Measurements from ENCODE around the gene WNT3A. TPM values are rescaled to one million over a fixed set of nuclear protein-coding genes. Genes with fewer than 3 reads are reported as not detected.

Gene WNT3A
- total and polyA plus RNA-seq, 5 donors from 2014 or later, result not detected

DNA sequence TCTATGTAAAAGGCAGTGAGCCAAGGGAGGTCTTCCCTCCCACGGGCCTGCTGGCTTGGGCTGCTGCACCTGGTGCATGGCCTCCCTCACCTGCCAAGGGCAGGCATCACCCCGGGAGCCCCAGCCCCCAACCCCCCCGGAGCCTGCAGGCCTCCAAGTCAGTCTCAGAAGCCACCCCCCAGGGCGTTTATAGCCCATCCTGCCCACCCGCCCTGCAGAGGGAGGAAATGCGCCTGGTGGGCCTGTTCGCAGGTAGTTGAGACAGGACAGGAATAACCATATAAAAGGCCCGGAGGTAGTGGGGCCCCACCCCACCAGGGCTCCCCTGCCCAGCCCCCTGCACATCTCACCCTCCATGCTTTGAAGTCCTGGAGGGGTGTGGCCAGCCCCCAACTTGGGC is 57.5 kb downstream of the WNT3A start:
- H3K36me3 Mint-ChIP-seq, result no peaks in the 10 kb centered on the region
- H3K4me3 Mint-ChIP-seq, result no peak overlapping the region
- H3K27ac ChIP-seq (ENCODE audit: insufficient read depth, low read length, poor library complexity, severe bottlenecking), result no peak overlapping the region
- peaks cover 19% of the 10 kb centered on the region for H3K4me1 ChIP-seq (ENCODE audit: control insufficient read depth, insufficient read depth, low read length, poor library complexity, severe bottlenecking)
- peaks cover 30% of the 10 kb centered on the region for H3K27me3 Mint-ChIP-seq
- no peaks in the 10 kb centered on the region for H3K9me3 ChIP-seq (ENCODE audit: control insufficient read depth in 2 of 2, low read length in 2 of 2)
- H3K9me3 Mint-ChIP-seq, result no peaks in the 10 kb centered on the region
- no peaks in the 10 kb centered on the region for H3K36me3 ChIP-seq (ENCODE audit: control insufficient read depth, insufficient read depth, low read length)
- ATAC-seq (ENCODE audit: low read depth in 2 of 2), result no peak
- no peaks in the 10 kb centered on the region for H3K27me3 ChIP-seq (ENCODE audit: control insufficient read depth, insufficient read depth, low read length)
- DNase-seq, result no peak
- H3K4me3 ChIP-seq (ENCODE audit: low read depth, low read length), result no peak overlapping the region
- H3K4me1 Mint-ChIP-seq, result peaks cover 0 to 14% (median 5%) of the 10 kb centered on the region in 4 donors
- H3K27ac Mint-ChIP-seq, result no peak overlapping the region

GRCh38 chr1:228064741-228065542 is 58.1 kb downstream of the WNT3A start:
- ATAC-seq (ENCODE audit: low read depth in 2 of 2) (no peak), DNase-seq (no peak)
- Histone ChIP-seq H3K4me3 (ENCODE audit: low read depth, low read length) (no peak overlapping the region), H3K9me3 (ENCODE audit: control insufficient read depth in 2 of 2, low read length in 2 of 2) (no peaks in the 10 kb centered on the region), H3K27ac (ENCODE audit: insufficient read depth, low read length, poor library complexity, severe bottlenecking) (no peak overlapping the region), H3K4me1 (ENCODE audit: control insufficient read depth, insufficient read depth, low read length, poor library complexity, severe bottlenecking) (peaks cover 12% of the 10 kb centered on the region), H3K36me3 (ENCODE audit: control insufficient read depth, insufficient read depth, low read length) (no peaks in the 10 kb centered on the region), H3K27me3 (ENCODE audit: control insufficient read depth, insufficient read depth, low read length) (no peaks in the 10 kb centered on the region)
- Mint-ChIP-seq H3K4me1 (peaks cover 0 to 10% (median 5%) of the 10 kb centered on the region in 4 donors), H3K27ac (no peak overlapping the region), H3K9me3 (no peaks in the 10 kb centered on the region), H3K27me3 (peaks cover 26% of the 10 kb centered on the region), H3K36me3 (no peaks in the 10 kb centered on the region), H3K4me3 (no peak overlapping the region)

- Mint-ChIP-seq H3K9me3 (no peaks in the 10 kb centered on the region), H3K27me3 (peaks cover 22% of the 10 kb centered on the region), H3K4me3 (no peak overlapping the region), H3K27ac (peak overlapping the region in 1 of 3 donors; percentile 26), H3K4me1 (peaks cover 0 to 6% (median 3%) of the 10 kb centered on the region in 4 donors), H3K36me3 (no peaks in the 10 kb centered on the region)
- no peak for ATAC-seq (ENCODE audit: low read depth in 2 of 2)
- Histone ChIP-seq H3K27me3 (ENCODE audit: control insufficient read depth, insufficient read depth, low read length) (no peaks in the 10 kb centered on the region), H3K27ac (ENCODE audit: insufficient read depth, low read length, poor library complexity, severe bottlenecking) (no peak overlapping the region), H3K9me3 (ENCODE audit: control insufficient read depth in 2 of 2, low read length in 2 of 2) (no peaks in the 10 kb centered on the region), H3K36me3 (ENCODE audit: control insufficient read depth, insufficient read depth, low read length) (no peaks in the 10 kb centered on the region), H3K4me3 (ENCODE audit: low read depth, low read length) (no peak overlapping the region), H3K4me1 (ENCODE audit: control insufficient read depth, insufficient read depth, low read length, poor library complexity, severe bottlenecking) (peaks cover 4% of the 10 kb centered on the region)
- no peak for DNase-seq
Measured at GRCh38 chr1:228065543-228066347, 58.9 kb downstream of the WNT3A start.

DNA sequence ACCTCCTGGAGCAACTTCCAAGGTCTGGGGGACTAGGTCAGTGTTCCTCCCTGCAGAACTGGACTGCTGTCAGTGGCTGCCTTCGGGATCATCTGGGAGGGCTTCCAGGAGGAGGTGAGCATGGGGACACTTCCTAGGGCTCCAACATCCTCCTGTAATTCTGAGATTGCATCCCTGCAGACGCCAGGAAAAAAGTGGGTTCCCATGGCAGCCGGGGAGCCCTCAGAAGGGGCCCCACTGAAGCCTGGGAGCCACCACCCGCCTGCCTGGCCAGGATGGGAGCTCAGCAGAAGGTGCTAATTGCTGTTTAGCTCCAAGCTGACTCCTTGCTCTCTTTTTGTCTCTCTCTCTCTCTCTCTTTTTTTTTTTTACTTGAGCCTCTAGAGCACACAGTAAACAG is 59.6 kb downstream of the WNT3A start:
- H3K4me1 Mint-ChIP-seq, result no peaks in the 10 kb centered on the region
- H3K4me3 Mint-ChIP-seq, result no peak overlapping the region
- no peaks in the 10 kb centered on the region for H3K36me3 Mint-ChIP-seq
- DNase-seq (no peak), ATAC-seq (ENCODE audit: low read depth in 2 of 2) (no peak)
- H3K27ac Mint-ChIP-seq, result no peak overlapping the region
- Histone ChIP-seq H3K27me3 (ENCODE audit: control insufficient read depth, insufficient read depth, low read length) (no peaks in the 10 kb centered on the region), H3K36me3 (ENCODE audit: control insufficient read depth, insufficient read depth, low read length) (no peaks in the 10 kb centered on the region), H3K9me3 (ENCODE audit: control insufficient read depth in 2 of 2, low read length in 2 of 2) (no peaks in the 10 kb centered on the region), H3K4me3 (ENCODE audit: low read depth, low read length) (no peak overlapping the region), H3K4me1 (ENCODE audit: control insufficient read depth, insufficient read depth, low read length, poor library complexity, severe bottlenecking) (no peaks in the 10 kb centered on the region), H3K27ac (ENCODE audit: insufficient read depth, low read length, poor library complexity, severe bottlenecking) (no peak overlapping the region)
- H3K27me3 Mint-ChIP-seq, result peaks cover 15% of the 10 kb centered on the region
- H3K9me3 Mint-ChIP-seq, result no peaks in the 10 kb centered on the region

- Histone ChIP-seq H3K27me3 (ENCODE audit: control insufficient read depth, insufficient read depth, low read length) (no peaks in the 10 kb centered on the region), H3K4me3 (ENCODE audit: low read depth, low read length) (no peak overlapping the region), H3K4me1 (ENCODE audit: control insufficient read depth, insufficient read depth, low read length, poor library complexity, severe bottlenecking) (no peaks in the 10 kb centered on the region), H3K9me3 (ENCODE audit: control insufficient read depth in 2 of 2, low read length in 2 of 2) (no peaks in the 10 kb centered on the region), H3K27ac (ENCODE audit: insufficient read depth, low read length, poor library complexity, severe bottlenecking) (no peak overlapping the region), H3K36me3 (ENCODE audit: control insufficient read depth, insufficient read depth, low read length) (no peaks in the 10 kb centered on the region)
- Mint-ChIP-seq H3K27me3 (peaks cover 10% of the 10 kb centered on the region), H3K4me3 (no peak overlapping the region), H3K4me1 (peaks cover 0 to 1% (median under 1%) of the 10 kb centered on the region in 4 donors), H3K27ac (no peak overlapping the region), H3K36me3 (no peaks in the 10 kb centered on the region), H3K9me3 (no peaks in the 10 kb centered on the region)
- no peak for DNase-seq
- ATAC-seq (ENCODE audit: low read depth in 2 of 2), result no peak
Measured at GRCh38 chr1:228066891-228067654, 60.3 kb downstream of the WNT3A start.

DNA sequence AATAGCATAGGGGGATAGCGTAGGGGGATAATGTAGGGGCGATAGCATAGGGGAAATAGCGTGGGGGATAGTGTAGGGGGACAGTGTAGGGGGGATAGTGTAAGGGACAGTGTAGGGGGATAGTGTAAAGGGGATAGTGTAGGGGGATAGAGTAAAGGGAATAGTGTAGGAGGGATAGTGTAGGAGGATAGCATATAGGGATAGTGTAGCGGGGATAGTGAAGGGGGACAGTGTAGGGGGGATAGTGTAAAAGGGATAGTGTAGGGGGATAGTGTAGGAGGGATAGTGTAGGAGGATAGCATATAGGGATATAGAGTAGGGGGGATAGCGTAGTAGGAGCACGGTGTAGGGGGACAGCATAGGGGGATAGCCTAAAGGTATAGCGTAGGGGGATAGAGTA is 61.6 kb downstream of the WNT3A start:
- ATAC-seq (ENCODE audit: low read depth in 2 of 2) (no peak), DNase-seq (no peak)
- H3K36me3 Mint-ChIP-seq, result no peaks in the 10 kb centered on the region
- no peaks in the 10 kb centered on the region for H3K36me3 ChIP-seq (ENCODE audit: control insufficient read depth, insufficient read depth, low read length)
- no peaks in the 10 kb centered on the region for H3K9me3 Mint-ChIP-seq
- no peak overlapping the region for H3K4me3 ChIP-seq (ENCODE audit: low read depth, low read length)
- H3K4me3 Mint-ChIP-seq, result no peak overlapping the region
- H3K4me1 Mint-ChIP-seq, result peaks cover 0 to 3% (median under 1%) of the 10 kb centered on the region in 4 donors
- no peak overlapping the region for H3K27ac ChIP-seq (ENCODE audit: insufficient read depth, low read length, poor library complexity, severe bottlenecking)
- H3K4me1 ChIP-seq (ENCODE audit: control insufficient read depth, insufficient read depth, low read length, poor library complexity, severe bottlenecking), result no peaks in the 10 kb centered on the region
- no peaks in the 10 kb centered on the region for H3K27me3 ChIP-seq (ENCODE audit: control insufficient read depth, insufficient read depth, low read length)
- H3K27me3 Mint-ChIP-seq, result peaks cover 10% of the 10 kb centered on the region
- H3K9me3 ChIP-seq (ENCODE audit: control insufficient read depth in 2 of 2, low read length in 2 of 2), result no peaks in the 10 kb centered on the region
- H3K27ac Mint-ChIP-seq, result no peak overlapping the region

GRCh38 chr1:228070173-228070572 is 63.4 kb downstream of the WNT3A start:
- Mint-ChIP-seq H3K36me3 (no peaks in the 10 kb centered on the region), H3K27ac (no peak overlapping the region), H3K9me3 (no peaks in the 10 kb centered on the region), H3K27me3 (peaks cover 10% of the 10 kb centered on the region), H3K4me1 (peaks cover 0 to 8% (median under 1%) of the 10 kb centered on the region in 4 donors), H3K4me3 (no peak overlapping the region)
- Histone ChIP-seq H3K4me1 (ENCODE audit: control insufficient read depth, insufficient read depth, low read length, poor library complexity, severe bottlenecking) (no peaks in the 10 kb centered on the region), H3K27me3 (ENCODE audit: control insufficient read depth, insufficient read depth, low read length) (no peaks in the 10 kb centered on the region), H3K36me3 (ENCODE audit: control insufficient read depth, insufficient read depth, low read length) (no peaks in the 10 kb centered on the region), H3K4me3 (ENCODE audit: low read depth, low read length) (no peak overlapping the region), H3K27ac (ENCODE audit: insufficient read depth, low read length, poor library complexity, severe bottlenecking) (no peak overlapping the region), H3K9me3 (ENCODE audit: control insufficient read depth in 2 of 2, low read length in 2 of 2) (no peaks in the 10 kb centered on the region)
- ATAC-seq (ENCODE audit: low read depth in 2 of 2), result no peak
- DNase-seq, result no peak

All from CD4-positive, CD25-positive, alpha-beta regulatory T cell (primary cell).